Spleen (tissue), 13 donors: ENCODE data around the gene TCF19. TPM values are rescaled to one million over a fixed set of nuclear protein-coding genes. Genes with fewer than 3 reads are reported as not detected.

Source experiments
- DNase-seq: peaks from one replicate; pipeline ENCODE4 v3.0.0-alpha.2; 2020
- H3K27ac ChIP-seq, 8 donors: fragments of 200-600 bp; sonication (generic) in 7 of 8; 1 replicate in 4 of 8; 2 replicates in 4 of 8; pipeline versions ENCODE4 v1.5.0 to v1.8.0; 2016 to 2021; ENCODE audit warnings: inconsistent platforms in 4 of 8, mild to moderate bottlenecking in 4 of 8, moderate library complexity in 1 of 8
- H3K27me3 ChIP-seq, 7 donors: fragments of 200-600 bp; sonication (generic) in 6 of 7; replicated peaks in 1 of 7; 1 replicate in 4 of 7; 2 replicates in 3 of 7; pipeline versions ENCODE4 v1.5.0 to v1.8.0; 2016 to 2021; ENCODE audit warnings: inconsistent platforms in 3 of 7, mild to moderate bottlenecking in 1 of 7
- H3K36me3 ChIP-seq, 6 donors: fragments of 200-600 bp; sonication (generic) in 5 of 6; 1 replicate in 4 of 6; 2 replicates in 2 of 6; pipeline versions ENCODE4 v1.5.0 to v1.8.0; 2016 to 2021; ENCODE audit warnings: inconsistent platforms in 2 of 6
- H3K4me1 ChIP-seq, 6 donors: fragments of 200-600 bp; sonication (generic) in 5 of 6; 1 replicate in 3 of 6; 2 replicates in 3 of 6; pipeline versions ENCODE4 v1.5.0 to v1.8.0; 2016 to 2021; ENCODE audit warnings: inconsistent platforms in 3 of 6
- H3K4me3 ChIP-seq, 8 donors: fragments of 200-600 bp; sonication (generic) in 7 of 8; 1 replicate in 4 of 8; 2 replicates in 4 of 8; pipeline versions ENCODE4 v1.5.0 to v1.8.0; 2016 to 2021; ENCODE audit warnings: inconsistent platforms in 4 of 8, mild to moderate bottlenecking in 4 of 8, moderate library complexity in 2 of 8
- H3K9me3 ChIP-seq, 8 donors: fragments of 200-600 bp; sonication (generic) in 7 of 8; 1 replicate in 4 of 8; 2 replicates in 4 of 8; pipeline versions ENCODE4 v1.5.0 to v1.8.0; 2016 to 2021; ENCODE audit warnings: inconsistent platforms in 4 of 8
- CTCF ChIP-seq, 11 experiments: fragments of 200-600 bp in 7 of 11; fragments of 450-650 bp in 4 of 11; sonication (generic) in 4 of 11; IDR thresholded peaks in 8 of 11; conservative IDR thresholded peaks in 3 of 11; 1 replicate in 7 of 11; 2 replicates in 4 of 11; pipeline versions ENCODE4 v1.4.0 to v1.8.0; 2016 to 2021; ENCODE audit warnings: antibody characterized with exemption in 11 of 11, inconsistent platforms in 4 of 11, mild to moderate bottlenecking in 1 of 11
- POLR2A ChIP-seq, 3 donors: fragments of 450-650 bp; IDR thresholded peaks; one replicate each; pipeline ENCODE4 v1.5.1; 2017; ENCODE audit warnings: antibody characterized with exemption in 3 of 3, mild to moderate bottlenecking in 1 of 3
- POLR2AphosphoS5 ChIP-seq, 3 donors: sonication (generic); formaldehyde crosslinking; IDR thresholded peaks; one replicate each; pipeline ENCODE4 v1.5.1; 2017; ENCODE audit warnings: antibody characterized with exemption in 3 of 3
- WGBS, 5 donors: extraction: QIAGEN DNeasy Blood & Tissue Kit in 3 of 5; methylation state at CpG; one replicate each; pipeline versions ENCODE4 v1.1.5 to v1.1.7; 2013 to 2018; 5-methylcytosine and 5-hydroxymethylcytosine counted together
- intact Hi-C: fragments of 100-400 bp; cut with DNase I; formaldehyde crosslinking; loops from one replicate; pipeline ENCODE4 v1.15.0; 2023; ENCODE audit warnings: low total_unique reads
- long read RNA-seq, 2 donors: transcript quantifications; one replicate each; lab custom pipeline, GENCODE V29; 2026
- polyA plus RNA-seq, 3 donors: library from polyadenylated mRNA; stranded (reverse); fragments of 200-250 nt; gene quantifications; one replicate each; pipeline ENCODE4 v1.2.1, GENCODE V29; 2013
- total RNA-seq, 7 donors: library from RNA; depleted of rRNA in 3 of 7; stranded (reverse); fragments of >200 nt in 3 of 7; fragmentation: NEBNext Ultra II Directional in 4 of 7; extraction: Animal tissue kit (Norgen Biotek cat#: 25700) in 4 of 7; gene quantifications; one replicate each; pipeline versions ENCODE4 v1.1.0 to v1.2.1, GENCODE V29; 2016 to 2021
- donor health status: healthy with polysubstance abuse.
- donor health status: DM: no; HTN: no; CAD: no; lungs with moderate emphysema.
- donor health status: DM: no; HTN: no; CAD: no.
- donor health status: Bipolar disorder and iron deficiency.
- donor health status: healthy.
- donor health status: DM: no; HTN: no; CAD: no.
- donor health status: DM: yes; HTN: yes; CAD: no.

The TCF19 gene
- total RNA-seq (10 to 100 TPM in 4 of 7 donors, 1 to 10 TPM in 3; 6.6 to 12.6 (median 10.2) TPM), polyA plus RNA-seq (1 to 10 TPM; 6.2 to 9.8 (median 7.1) TPM)
- long read RNA-seq, donor 1, partial matches to known transcripts, result 7 of 12 reads
- long read RNA-seq, donor 1, other reads (novel, unspliced or antisense), result 0 of 12 reads
- long read RNA-seq, donor 2, partial matches to known transcripts, result 0 of 5 reads
- long read RNA-seq, donor 2, other reads (novel, unspliced or antisense), result 0 of 5 reads

DNA sequence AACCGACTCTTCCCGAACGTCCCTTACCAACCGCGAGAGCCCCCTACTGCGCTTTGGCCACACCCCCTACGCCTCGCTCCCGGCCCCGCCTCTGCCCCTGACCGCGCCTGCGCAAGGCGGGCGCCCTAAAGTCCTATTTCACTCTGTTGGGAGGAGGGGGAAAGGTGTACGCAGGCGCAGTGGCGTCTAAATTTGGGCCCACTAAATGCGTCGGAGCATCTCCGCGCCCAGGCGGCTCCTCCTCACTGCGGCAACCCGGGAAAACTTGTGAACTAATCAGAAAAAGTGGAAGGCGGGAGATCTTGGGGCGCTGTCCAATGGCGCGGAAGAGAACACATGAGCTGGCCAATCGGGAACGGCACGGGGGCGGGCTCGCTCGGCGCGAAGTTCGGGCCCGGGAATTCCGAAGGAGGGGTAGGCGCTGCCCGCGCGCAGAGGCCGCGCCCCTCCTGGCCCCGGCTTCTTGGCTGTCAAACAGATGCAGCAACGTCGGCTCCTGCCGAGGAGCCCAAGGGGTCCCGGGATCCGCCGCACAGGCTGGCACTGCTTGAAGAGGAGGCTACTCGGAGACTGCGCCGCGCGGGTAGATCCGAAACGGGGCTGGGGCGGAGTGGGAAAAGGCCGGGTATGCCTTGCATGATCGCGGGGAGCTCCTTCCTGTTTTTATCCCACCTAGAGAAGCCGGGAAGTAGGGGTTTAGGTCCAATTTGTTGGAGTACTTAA lies at the start of gene TCF19:
TCF19 (plus strand) TSS at position 450 of the 723 bp plus-strand sequence. CDS start 881 bp downstream, outside the sequence.
- Histone ChIP-seq H3K27ac (peak within 1 kb of the TSS; percentile 42 to 90 (median 79)), H3K36me3 (peaks cover 0 to 52% (median 7%) of the 10 kb centered on the region in 6 donors), H3K4me1 (peaks cover 11 to 38% (median 25%) of the 10 kb centered on the region in 6 donors), H3K9me3 (no peaks in the 10 kb centered on the region), H3K27me3 (no peaks in the 10 kb centered on the region), H3K4me3 (peak within 1 kb of the TSS; percentile 63 to 94 (median 84))
- DNase-seq, result peak; percentile 99
- TF ChIP-seq POLR2AphosphoS5 (IDR thresholded peaks at IDR 0.05) (peak; percentile 74 to 86 (median 85)), CTCF (IDR thresholded peaks at IDR 0.05 in 8 of 11, conservative IDR thresholded peaks at IDR 0.05 in 3 of 11) (peak in 3 of 11 experiments; percentile 17 to 46 (median 31)), POLR2A (IDR thresholded peaks at IDR 0.05) (peak in 1 of 3 donors; percentile 32)
- WGBS, 5 donors, result 0 to 1% (median 0%) methylated on average over 47 to 65 of the region's 65 CpGs
- intact Hi-C loops, result no loop called here

GRCh38 chr6:31110825-31111582 lies 47.4 kb upstream of the TCF19 start:
- H3K36me3 ChIP-seq, result no peaks in the 10 kb centered on the region
- peak; percentile 18 for DNase-seq
- 75 to 82% (median 80%) methylated on average over 11 of the region's 11 CpGs for WGBS, 5 donors

GRCh38 chr6:31111712-31112111 lies 46.7 kb upstream of the TCF19 start:
- no peak overlapping the region for H3K4me3 ChIP-seq
- no peaks in the 10 kb centered on the region for H3K36me3 ChIP-seq
- H3K9me3 ChIP-seq, result no peaks in the 10 kb centered on the region
- peaks cover 0 to 22% (median 0%) of the 10 kb centered on the region in 6 donors for H3K4me1 ChIP-seq
- intact Hi-C loops, result no loop called here
- peak; percentile 61 for DNase-seq
- no peak overlapping the region for H3K27ac ChIP-seq
- TF ChIP-seq POLR2AphosphoS5 (IDR thresholded peaks at IDR 0.05) (no peak), POLR2A (IDR thresholded peaks at IDR 0.05) (no peak), CTCF (IDR thresholded peaks at IDR 0.05 in 8 of 11, conservative IDR thresholded peaks at IDR 0.05 in 3 of 11) (no peak)
- WGBS, 5 donors, result 84 to 93% (median 88%) methylated on average over 9 to 13 of the region's 13 CpGs
- peaks cover 0 to 46% (median 0%) of the 10 kb centered on the region in 7 donors for H3K27me3 ChIP-seq

More at GRCh38 chr6:31110825-31111582, 47.4 kb upstream of the TCF19 start:
- TF ChIP-seq CTCF (IDR thresholded peaks at IDR 0.05 in 8 of 11, conservative IDR thresholded peaks at IDR 0.05 in 3 of 11) (no peak), POLR2A (IDR thresholded peaks at IDR 0.05) (no peak), POLR2AphosphoS5 (IDR thresholded peaks at IDR 0.05) (no peak)
- H3K9me3 ChIP-seq, result no peaks in the 10 kb centered on the region
- H3K27me3 ChIP-seq, result peaks cover 0 to 39% (median 0%) of the 10 kb centered on the region in 7 donors
- intact Hi-C loops, result no loop called here
- peaks cover 0 to 17% (median 0%) of the 10 kb centered on the region in 6 donors for H3K4me1 ChIP-seq
- no peak overlapping the region for H3K4me3 ChIP-seq
- no peak overlapping the region for H3K27ac ChIP-seq
